ENCODE measurements around the gene MED10. TPM values are rescaled to one million over a fixed set of nuclear protein-coding genes. Genes with fewer than 3 reads are reported as not detected.
"Not testable (repeated sequence)": the region's sequence is repeated elsewhere in the genome, so short reads cannot be mapped to it uniquely, and the experiment has no call there.

MED10 gene
- total RNA-seq, 1 experiment from 2014 or later, result 81.8 TPM

GRCh38 chr5:6370580-6370979 lies 7.8 kb downstream of the MED10 start:
- peaks cover 32% of the 10 kb centered on the region for H3K36me3 ChIP-seq (ENCODE audit: low read depth)

GRCh38 chr5:6365977-6366590 lies 12.3 kb downstream of the MED10 start:
- no peak overlapping the region for H3K4me3 ChIP-seq
- TF ChIP-seq EZH2 (IDR thresholded peaks at IDR 0.05; ENCODE audit: low read depth), result no peak
- TF ChIP-seq CTCF (conservative IDR thresholded peaks at IDR 0.05), result no peak
- H2AFZ ChIP-seq, result no peak overlapping the region
- H3K9me3 ChIP-seq (ENCODE audit: insufficient read depth, low read depth), result no peaks in the 10 kb centered on the region
- no peak overlapping the region for H3K4me2 ChIP-seq
- H3K9me2 ChIP-seq (ENCODE audit: insufficient read depth), result no peaks in the 10 kb centered on the region
- ChIA-PET CTCF (no interaction called here), POLR2A (ENCODE audit: unreplicated experiment) (no interaction called here)
- intact Hi-C loops (cut with micrococcal nuclease; ENCODE audit: unreplicated experiment), result no loop called here
- H3K27me3 ChIP-seq (ENCODE audit: insufficient read depth, low read depth), result no peaks in the 10 kb centered on the region
- no TSS peak for BruUV-seq (replicated peaks)
- no peak overlapping the region for H3K27ac ChIP-seq
- no peaks in the 10 kb centered on the region for H3K4me1 ChIP-seq (replicated peaks; ENCODE audit: insufficient read depth)
- H3K36me3 ChIP-seq (ENCODE audit: low read depth), result no peaks in the 10 kb centered on the region
- no peaks in the 10 kb centered on the region for H3F3A ChIP-seq (ENCODE audit: insufficient read depth, low read depth)
- no peaks in the 10 kb centered on the region; the same call in 1 of the 2 replicates for H4K20me1 ChIP-seq (ENCODE audit: insufficient read depth)
- no peak for DNase-seq
- H3K79me2 ChIP-seq (ENCODE audit: low read depth), result no peaks in the 10 kb centered on the region

More at GRCh38 chr5:6370580-6370979, 7.8 kb downstream of the MED10 start:
- Histone ChIP-seq H3K27ac (no peak overlapping the region), H3K9me2 (ENCODE audit: insufficient read depth) (no peaks in the 10 kb centered on the region), H3K27me3 (ENCODE audit: insufficient read depth, low read depth) (no peaks in the 10 kb centered on the region), H3K4me1 (replicated peaks; ENCODE audit: insufficient read depth) (no peaks in the 10 kb centered on the region), H4K20me1 (ENCODE audit: insufficient read depth) (peaks cover 29% of the 10 kb centered on the region), H3K9me3 (ENCODE audit: insufficient read depth, low read depth) (no peaks in the 10 kb centered on the region), H3K79me2 (ENCODE audit: low read depth) (peaks cover 13% of the 10 kb centered on the region), H2AFZ (no peak overlapping the region), H3K4me3 (no peak overlapping the region), H3K4me2 (no peak overlapping the region), H3F3A (ENCODE audit: insufficient read depth, low read depth) (no peaks in the 10 kb centered on the region)
- ChIA-PET CTCF (no interaction called here), POLR2A (ENCODE audit: unreplicated experiment) (interaction anchor here (0.7 kb wide), 1 partner anchor 1499 kb away, joined by 3 read pairs; the partner anchor contains the start of gene MTRR)
- no TSS peak for BruUV-seq (replicated peaks)
- TF ChIP-seq CTCF (conservative IDR thresholded peaks at IDR 0.05) (no peak), EZH2 (IDR thresholded peaks at IDR 0.05; ENCODE audit: low read depth) (no peak)
- intact Hi-C loops (cut with micrococcal nuclease; ENCODE audit: unreplicated experiment), result no loop called here
- no peak for DNase-seq

GRCh38 chr5:6365142-6365976 lies 13.0 kb downstream of the MED10 start:
- ChIA-PET POLR2A (ENCODE audit: unreplicated experiment) (interaction anchor here (0.6 kb wide), 1 partner anchor 15 kb away, joined by 3 read pairs; no protein-coding TSS in a partner anchor), CTCF (no interaction called here)
- H3K9me2 ChIP-seq (ENCODE audit: insufficient read depth), result no peaks in the 10 kb centered on the region
- H3K4me3 ChIP-seq, result no peak overlapping the region
- no peak overlapping the region for H2AFZ ChIP-seq
- no peak overlapping the region for H3K27ac ChIP-seq
- H3K79me2 ChIP-seq (ENCODE audit: low read depth), result no peaks in the 10 kb centered on the region
- H3K36me3 ChIP-seq (ENCODE audit: low read depth), result no peaks in the 10 kb centered on the region
- no TSS peak for BruUV-seq (replicated peaks)
- H3F3A ChIP-seq (ENCODE audit: insufficient read depth, low read depth), result no peaks in the 10 kb centered on the region
- H3K27me3 ChIP-seq (ENCODE audit: insufficient read depth, low read depth), result no peaks in the 10 kb centered on the region
- H4K20me1 ChIP-seq (ENCODE audit: insufficient read depth), result no peaks in the 10 kb centered on the region; the same call in 1 of the 2 replicates
- intact Hi-C loops (cut with micrococcal nuclease; ENCODE audit: unreplicated experiment), result no loop called here
- H3K4me2 ChIP-seq, result no peak overlapping the region
- DNase-seq, result no peak
- no peaks in the 10 kb centered on the region for H3K9me3 ChIP-seq (ENCODE audit: insufficient read depth, low read depth)
- TF ChIP-seq EZH2 (IDR thresholded peaks at IDR 0.05; ENCODE audit: low read depth) (no peak), CTCF (conservative IDR thresholded peaks at IDR 0.05) (no peak)
- no peaks in the 10 kb centered on the region for H3K4me1 ChIP-seq (replicated peaks; ENCODE audit: insufficient read depth)

GRCh38 chr5:6363454-6364011 lies 14.8 kb downstream of the MED10 start:
- not testable (repeated sequence) for H3K27me3 ChIP-seq (ENCODE audit: insufficient read depth, low read depth)

More at GRCh38 chr5:6363454-6364011, 14.8 kb downstream of the MED10 start:
- H3K9me2 ChIP-seq (ENCODE audit: insufficient read depth); BruUV-seq (replicated peaks); DNase-seq; H2AFZ ChIP-seq; H3K27ac ChIP-seq; H3K4me1 ChIP-seq (replicated peaks; ENCODE audit: insufficient read depth); CTCF ChIA-PET; H3F3A ChIP-seq (ENCODE audit: insufficient read depth, low read depth); H4K20me1 ChIP-seq (ENCODE audit: insufficient read depth); H3K79me2 ChIP-seq (ENCODE audit: low read depth); H3K9me3 ChIP-seq (ENCODE audit: insufficient read depth, low read depth); POLR2A ChIA-PET (ENCODE audit: unreplicated experiment); H3K4me2 ChIP-seq; intact Hi-C loops (cut with micrococcal nuclease; ENCODE audit: unreplicated experiment); H3K36me3 ChIP-seq (ENCODE audit: low read depth); H3K4me3 ChIP-seq: not testable (repeated sequence)

Data from PC-9 (cell line).